ENCODE data around the gene LCN2.
A peak's percentile ranks its signal among the peaks of the same experiment; 100 is the strongest.

LCN2 gene

DNA sequence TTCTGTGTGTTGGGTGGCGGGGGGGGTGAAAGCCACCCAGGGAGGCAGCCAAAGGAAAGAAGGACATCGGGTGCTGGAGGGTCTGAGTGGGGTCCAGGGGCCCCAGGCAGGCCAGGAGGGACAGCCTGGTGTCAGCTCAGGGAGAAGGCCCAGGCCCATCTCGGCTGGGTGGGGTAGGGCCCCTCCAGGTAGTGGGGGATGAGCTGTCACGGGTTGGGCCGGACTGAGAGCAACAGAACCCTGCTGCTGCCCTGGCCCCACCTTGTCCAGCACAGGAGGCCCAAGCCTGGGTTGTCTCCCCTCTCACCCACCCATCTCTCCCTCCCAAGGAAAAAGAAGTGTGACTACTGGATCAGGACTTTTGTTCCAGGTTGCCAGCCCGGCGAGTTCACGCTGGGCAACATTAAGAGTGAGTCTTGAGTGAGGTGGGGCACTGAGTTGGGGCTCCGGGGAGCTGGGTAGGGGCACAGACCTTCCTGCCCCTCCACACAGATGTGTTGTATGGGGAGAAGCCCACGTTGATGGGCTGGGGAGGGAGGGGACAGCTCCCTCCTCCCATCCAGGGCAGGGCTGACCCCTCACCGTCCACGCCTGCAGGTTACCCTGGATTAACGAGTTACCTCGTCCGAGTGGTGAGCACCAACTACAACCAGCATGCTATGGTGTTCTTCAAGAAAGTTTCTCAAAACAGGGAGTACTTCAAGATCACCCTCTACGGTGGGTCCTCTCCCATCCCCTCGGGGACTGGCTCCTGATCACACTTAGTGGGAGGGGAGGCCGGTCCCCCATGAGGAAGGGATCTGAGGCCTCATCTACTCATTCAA is 2.3 kb downstream of the LCN2 start:
- DNase-seq: no peak

DNA sequence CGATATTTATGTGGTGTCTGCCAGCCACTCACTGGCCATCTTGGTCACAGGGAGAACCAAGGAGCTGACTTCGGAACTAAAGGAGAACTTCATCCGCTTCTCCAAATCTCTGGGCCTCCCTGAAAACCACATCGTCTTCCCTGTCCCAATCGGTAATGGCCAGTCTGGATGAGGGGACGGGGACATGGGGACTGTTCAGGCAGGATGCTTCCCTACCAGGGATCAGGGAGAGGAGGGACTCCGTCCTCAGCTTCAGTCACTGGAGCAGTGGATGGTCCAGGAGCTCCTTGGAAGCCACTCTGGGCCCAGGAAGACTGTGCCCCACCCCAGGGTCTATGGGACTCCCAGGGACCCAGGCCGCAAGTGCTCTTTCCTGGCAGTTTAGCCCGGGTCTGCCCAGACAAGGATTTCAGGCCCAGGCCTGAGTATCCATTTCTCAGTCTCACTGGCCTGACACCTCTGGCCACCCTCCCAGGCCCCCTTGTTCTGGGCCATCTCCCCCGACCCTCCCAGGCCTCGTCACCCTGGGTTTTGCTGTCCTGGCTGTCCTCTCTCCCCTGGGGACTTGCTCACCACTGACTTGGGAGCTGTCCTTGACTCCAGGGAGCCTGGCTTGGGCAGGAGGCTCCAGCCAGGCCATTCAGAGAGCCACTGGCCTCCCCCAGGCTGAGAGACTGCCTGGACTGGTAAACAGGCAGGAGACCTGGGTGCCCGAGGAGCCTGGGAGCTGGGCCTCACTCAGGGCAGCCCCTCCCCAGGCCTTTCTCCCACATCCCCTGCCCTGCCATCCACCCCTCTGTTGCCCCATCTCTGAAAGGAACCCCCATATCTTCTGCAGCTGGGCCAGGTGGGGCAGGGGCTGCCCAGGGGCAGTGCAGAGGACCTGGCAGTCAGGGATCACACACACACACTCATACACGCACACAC is 3.1 kb downstream of the LCN2 start:
- DNase-seq: no peak

DNA sequence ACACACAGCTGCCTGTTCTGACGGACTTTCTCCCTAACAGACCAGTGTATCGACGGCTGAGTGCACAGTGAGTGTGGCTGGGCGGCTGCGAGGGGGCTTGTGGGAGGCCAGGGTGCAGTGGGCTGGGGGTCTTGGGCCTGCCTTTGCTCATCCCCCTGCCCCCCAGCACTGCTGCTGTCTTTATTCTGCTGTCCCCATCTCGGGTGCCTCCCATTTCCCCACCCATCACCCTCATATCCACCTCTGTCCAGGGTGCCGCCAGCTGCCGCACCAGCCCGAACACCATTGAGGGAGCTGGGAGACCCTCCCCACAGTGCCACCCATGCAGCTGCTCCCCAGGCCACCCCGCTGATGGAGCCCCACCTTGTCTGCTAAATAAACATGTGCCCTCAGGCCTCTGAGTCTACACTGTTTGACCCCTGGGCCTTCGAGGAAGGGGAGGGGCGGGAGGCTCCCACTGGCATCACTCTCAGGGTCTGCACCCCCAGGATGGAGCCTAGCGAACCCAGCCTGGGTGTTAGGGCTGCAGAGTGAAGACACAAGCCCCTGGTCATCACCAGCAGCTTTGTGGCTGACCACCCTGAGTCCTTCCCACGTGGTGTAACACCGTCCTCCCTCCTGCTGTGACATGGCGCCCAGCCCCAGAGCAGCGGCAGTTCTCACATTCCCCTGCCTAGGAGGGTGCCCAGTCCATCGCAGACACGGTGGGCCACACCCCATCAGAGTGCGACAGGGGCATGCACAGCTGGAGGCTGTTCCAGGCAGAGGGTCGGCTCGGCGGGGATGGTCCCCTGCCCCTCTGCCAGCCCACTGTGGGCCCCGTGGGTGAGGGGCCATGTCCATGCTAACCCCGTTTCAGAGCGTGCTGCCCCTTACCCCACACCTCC is 4.0 kb downstream of the LCN2 start:
- DNase-seq: no peak

DNA sequence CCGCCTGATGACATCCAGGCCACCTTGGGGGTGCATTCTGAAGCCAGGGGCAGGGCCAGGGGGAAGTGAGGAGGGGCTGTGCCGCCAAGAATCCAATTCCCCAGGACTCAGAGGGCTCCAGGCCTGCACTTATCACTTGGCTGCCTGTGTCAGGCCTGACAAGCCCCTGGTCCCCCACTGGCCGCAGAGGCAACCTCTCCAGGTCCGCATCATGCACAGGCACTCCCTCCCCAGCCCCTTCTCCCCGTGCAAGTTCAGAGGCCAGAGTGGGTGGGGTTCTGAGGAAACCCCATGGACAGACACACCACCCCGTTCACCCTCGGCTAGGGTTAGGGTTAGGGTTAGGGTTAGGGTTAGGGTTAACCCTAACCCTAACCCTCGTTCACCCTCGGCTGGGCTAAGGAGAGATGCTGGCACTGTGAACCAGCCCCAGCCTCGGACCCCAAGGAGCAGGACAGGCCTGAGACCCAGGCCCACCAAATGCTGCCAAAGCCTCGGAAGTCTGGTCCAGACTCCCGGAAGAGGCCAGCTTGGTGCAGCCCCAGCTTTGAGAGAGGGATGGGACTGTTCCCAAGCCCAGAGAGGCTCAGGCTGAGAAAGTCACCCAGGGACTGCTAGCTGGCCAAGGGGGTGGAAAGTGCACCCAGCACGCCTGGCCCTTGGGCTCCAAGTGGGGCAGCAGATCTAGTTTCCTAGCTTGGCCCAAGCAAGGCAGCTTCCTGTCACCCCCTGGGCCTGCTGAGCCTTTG is 4.9 kb downstream of the LCN2 start:
- no peak for DNase-seq

DNA sequence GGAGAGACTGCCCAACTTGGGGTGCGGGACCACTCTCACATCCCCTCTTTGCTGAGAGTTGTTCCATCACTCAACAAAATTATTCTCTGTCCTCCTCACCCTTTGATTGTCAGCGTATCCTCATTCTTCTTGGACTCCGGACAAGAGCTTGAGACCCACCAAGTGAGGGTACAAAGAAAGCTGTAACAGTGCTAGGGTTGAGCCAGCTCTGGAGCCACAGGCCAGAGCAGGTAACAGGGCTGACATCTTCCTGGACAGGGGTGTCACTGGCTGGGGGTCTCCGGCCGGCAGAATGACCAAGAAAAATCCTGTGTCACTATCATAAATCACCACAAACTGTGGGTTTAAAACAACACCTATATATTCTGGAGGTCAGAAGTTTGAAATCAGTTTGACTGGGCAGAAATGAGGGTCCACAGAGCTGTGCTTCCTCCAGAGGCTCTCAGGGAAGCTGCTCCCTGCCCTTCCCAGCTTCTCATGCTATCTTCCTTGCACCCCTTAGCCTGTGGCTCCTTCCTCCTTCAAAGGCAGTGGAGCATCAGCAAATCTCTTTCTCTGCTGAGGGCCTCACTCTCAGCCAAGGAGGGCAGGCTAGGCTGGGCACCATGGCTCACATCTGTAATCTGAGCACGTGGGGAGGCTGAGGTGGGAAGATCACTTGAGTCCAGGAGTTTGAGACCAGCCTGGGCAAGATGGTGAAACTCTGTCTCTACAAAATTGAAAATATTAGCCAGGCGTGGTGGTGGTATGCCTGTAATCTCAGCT is 6.7 kb downstream of the LCN2 start:
- DNase-seq: no peak

DNA sequence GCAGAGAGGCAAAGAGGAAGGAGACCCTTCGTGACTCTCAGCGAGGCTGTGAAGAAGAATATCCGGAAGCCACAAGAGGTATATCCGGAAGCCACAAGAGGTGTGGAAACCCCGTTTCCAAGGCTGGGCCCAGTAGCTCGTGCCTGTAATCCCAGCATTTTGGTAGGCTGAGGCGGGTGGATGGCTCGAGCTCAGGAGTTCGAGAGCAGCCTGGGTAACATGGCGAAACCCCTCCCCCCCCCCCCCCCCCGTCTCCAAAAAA is 10.2 kb downstream of the LCN2 start:
- peak; percentile 66 for DNase-seq

DNA sequence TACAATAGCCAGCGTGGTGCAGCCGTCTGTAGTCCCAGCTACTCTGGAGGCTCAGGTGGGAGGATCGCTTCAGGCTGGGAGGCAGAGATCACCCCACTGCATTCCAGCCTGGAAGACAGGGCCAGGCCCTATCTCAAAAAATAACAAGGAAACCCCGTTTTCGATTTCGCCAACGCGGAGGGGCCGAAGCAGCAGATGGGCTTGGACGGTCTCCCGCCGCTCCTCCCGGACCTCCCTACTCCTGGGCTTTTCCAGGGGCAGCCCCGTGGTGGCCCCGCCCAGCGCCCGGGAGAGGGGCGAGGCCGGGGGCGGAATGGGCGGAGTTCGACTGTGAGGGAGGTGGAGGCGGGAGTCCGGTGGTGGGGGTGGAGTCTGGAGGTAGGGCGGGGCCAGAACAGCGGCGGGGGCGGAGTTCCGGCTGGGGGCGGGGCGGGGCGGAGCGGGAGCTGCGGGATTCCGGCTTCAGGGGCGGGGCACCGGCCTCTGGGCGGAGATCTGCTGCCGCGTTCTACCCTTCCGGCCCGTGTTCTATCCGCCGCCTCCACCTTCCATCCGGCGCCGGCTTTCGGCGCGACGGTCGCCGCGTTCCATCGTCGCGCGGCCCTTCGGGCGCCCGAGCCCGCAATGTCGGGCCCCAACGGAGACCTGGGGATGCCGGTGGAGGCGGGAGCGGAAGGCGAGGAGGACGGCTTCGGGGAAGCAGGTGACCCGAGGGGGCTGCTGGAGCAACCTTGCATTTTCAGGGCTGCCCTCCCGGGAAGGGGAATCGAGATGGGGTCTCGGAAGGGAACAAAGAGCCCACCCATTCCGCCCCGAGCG is 10.7 kb downstream of the LCN2 start, which contains the start of gene BBLN:
Gene BBLN (plus strand): TSS at position 482 of the 819 bp plus-strand sequence. CDS start 143 bp downstream, at position 625.
- DNase-seq: peak; percentile 97

DNA sequence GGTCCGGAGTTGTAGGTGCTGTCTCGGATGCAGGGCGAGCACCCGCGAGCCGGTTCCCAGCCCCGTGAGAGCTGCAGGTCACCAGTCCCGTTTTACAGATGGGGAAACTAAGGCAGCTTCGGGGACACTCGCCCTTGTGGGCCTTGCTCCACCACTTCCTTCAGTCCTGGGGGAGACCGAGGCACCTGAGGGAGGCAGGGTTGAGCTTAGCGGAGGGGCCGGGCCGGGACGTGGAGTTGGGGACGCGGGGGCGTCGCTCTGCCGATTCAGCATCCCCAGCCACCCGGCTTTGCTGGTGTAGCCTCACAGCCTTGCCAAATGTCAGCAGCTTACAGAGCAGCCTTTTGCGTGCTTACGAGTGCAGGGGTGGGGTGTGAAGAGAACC is 11.3 kb downstream of the LCN2 start:
- peak; percentile 80 for DNase-seq

DNA sequence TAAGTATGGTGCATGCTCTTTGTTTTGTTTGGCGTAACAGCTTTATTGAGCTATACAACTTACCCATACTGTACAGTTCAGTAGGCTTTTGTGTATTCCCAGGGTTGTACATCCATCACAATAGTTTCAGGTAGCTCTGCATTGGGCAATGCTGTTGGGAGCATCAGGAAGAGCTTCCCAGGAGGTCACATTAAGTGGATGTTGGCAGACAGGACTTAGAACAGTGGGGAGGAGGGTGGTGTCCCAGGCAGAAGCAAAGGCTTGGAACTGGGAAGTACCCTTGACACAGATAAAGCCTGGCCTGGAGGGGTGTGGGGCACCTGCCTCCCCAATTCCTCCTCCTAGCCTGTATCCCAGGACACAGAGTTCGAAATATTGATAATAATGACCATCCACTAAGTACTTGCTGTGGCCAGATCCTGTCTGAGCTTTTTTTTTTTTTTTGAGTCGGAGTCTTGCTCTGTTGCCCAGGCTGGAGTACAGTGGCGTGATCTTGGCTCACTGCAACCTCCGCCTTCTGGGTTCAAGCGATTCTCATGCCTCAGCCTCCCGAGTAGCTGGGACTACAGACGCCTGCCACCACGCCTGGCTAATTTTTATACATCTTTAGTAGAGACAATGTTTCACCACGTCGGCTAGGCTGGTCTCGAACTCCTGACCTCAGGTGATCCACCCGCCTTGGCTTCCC is 12.1 kb downstream of the LCN2 start:
- DNase-seq: no peak

DNA sequence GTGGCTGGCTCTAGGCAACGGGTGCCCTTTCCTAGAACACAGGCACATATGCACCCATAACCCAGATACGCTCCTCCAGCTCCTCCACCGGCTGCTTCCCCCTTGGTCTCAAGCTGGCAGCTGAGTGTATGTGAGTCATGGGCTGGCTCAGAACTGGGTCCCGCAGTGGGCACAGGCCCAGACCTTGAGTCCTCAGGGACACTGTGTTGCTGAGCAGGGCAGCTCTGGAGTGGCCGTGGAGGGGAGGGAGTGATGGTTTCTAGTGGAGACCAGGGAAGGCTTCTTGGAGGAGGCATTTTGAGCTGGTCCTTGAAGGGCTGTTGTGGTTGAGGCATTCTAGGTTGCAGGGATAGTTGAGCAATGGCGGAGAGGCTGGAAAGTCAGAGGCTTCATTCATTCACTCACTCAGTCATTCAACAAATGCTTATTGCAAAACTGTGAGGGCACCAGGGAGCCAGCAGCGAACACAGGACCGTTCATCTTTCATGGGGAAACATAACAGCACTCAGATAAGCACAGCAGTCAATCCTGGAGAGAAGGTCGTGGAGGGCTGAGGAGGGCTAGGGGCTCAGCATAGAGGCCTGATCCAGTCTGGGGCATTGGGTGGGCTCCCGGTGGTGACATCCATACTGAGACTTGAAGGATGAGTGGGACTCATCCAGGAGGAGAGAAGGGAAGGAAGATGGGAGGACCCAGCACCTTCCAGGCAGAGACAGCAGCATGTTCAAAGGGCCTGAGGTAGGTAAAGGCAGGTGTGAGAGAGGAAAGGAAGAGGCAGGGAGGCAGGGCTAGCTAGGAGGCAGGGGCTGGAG is 13.2 kb downstream of the LCN2 start:
- DNase-seq: no peak

DNA sequence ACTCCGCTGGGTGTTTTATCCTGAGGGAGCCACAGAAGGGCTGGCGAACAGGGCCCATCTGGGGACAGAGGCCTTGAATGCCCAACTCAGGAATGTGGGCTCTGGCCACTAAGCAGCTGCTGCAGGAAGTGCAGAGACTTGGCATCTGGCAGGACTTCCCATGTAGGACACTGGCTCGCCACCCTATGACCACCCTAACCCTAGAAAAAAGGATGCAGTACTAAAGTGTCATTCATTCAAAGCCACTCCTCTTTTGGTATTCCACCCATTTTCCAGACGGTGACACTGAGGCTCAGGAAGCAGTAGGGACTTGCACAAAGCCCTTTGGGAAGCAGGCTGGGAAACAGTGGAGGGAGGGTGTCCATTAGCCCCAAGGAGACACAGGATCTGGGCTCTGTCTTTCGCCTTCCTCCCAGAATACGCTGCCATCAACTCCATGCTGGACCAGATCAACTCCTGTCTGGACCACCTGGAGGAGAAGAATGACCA is 13.8 kb downstream of the LCN2 start:
- DNase-seq: no peak

DNA sequence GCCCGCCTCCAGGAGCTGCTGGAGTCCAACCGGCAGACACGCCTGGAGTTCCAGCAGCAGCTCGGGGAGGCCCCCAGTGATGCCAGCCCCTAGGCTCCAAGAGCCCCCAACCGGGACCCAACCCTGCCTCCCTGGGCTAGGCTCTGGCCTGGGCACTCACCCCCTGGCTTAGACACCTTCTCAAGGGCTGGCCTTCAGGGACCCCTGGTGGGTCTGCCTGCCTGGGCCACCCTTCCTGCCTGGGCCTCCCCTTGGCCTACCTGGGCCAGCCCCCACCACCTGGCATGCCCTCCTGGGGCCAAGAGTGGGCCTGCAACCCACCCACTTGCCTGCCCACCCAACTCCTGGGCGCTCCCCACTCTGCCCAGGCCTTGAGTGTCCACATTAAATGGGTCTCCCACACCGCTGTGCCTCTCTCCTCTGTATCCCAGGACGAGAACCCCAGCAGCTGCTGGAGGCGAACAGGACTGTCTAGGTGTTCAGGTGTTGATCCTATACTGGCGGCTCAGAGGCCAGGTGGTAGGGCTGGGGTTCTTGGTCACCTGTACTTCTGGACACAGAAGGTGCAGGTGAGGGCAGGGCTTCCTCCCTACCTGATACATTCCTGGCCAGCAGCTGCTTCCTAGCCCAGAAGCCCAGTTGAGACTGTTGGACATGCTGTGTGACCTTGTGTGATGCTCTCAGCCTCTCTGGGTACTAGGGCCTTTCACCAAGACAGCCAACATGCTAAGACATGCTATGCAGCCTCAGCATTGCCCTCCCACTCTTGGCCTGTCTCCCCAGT is 14.5 kb downstream of the LCN2 start:
- no peak for DNase-seq

DNA sequence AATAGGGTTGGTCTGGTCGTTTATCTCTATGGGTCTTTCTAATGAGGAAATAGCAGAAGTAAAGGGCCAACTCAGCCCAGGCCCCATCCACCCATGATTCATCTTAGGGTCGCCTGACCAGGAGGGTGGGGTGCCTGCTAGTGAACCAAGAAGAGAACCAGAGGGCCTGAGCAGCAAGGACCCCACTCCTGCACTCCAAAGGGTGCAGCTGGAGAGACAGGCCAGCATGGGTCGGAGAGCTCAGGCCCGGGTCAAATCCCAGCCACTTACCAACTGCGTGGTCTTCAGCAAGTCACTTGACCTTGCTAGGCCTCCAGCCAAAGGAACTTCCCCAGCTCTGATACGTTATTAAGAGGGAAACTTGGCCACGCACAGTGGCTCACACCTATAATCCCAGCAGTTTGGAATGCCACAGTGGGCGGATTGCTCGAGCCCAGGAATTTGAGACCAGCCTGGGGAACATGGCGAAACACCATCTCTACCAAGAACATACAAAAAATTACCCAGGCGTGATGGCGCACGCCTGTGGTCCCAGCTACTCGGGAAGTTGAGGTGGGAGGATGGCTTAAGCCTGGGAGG is 15.1 kb downstream of the LCN2 start:
- DNase-seq: no peak

DNA sequence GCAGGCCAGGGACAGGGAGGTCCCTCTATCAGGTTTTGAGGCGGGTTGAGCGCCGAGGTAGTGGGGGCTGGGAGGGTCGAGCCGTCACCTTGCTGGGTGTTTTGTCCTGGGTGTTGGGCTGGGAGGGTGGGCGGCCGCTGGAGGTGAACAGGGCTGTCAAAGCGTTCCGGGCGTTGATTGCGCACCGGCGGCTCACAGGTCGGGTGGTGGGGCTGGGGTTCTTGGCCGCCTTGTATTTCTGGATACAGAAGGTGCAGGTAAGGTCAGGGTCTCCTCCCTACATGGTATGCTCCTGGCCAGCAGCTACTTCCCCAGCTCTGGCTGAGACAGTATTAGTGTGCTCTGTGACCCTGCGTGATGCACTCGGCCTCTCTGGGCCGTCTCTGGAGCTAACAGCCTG is 16.9 kb downstream of the LCN2 start:
- DNase-seq: no peak

DNA sequence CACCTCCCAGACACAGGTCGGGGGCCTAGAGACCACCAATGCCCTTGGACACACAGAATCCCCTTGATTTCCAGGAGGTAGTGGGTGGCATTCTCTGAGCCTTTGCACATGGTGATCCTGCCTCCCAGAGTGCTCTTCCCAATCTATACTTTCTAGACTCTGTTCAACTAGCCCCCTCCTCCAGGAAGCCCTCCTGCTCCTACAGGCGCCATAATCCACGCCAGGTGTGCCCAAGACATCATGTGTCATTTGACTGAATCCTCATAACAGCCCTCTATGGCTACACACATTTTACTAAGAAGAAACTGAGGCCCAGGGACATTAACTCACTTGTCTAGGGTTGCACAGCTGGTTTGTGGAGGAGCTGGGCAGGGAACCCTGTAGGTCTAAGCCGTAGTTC is 18.0 kb downstream of the LCN2 start:
- DNase-seq: no peak

DNA sequence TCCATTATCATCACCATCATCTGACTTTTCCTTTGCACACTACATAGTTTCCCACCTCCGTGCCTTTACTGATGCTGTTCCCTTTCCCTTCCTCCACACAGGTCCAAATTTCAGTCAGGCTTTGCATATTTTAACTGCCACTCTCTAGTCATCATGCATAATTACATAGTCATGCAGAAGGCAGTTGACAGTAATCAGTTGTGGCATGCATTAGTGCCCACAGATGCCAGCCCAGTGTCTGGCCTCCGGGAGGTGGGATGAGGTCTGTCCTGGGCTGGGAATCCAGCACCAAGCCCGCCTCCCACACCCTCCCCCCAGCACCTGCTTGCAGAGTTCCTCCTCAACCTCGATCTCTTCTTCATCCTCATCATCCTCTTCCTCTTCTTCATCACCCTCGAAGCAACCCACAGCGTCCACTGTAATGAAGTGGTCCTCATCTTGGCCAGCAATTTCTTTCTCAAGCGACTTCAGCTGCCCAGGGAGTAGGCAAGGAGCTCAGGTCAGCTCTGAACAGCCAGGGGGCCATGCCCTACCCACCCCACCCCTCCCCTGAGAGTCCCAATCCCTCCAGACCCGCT is 19.6 kb downstream of the LCN2 start:
- DNase-seq: no peak

DNA sequence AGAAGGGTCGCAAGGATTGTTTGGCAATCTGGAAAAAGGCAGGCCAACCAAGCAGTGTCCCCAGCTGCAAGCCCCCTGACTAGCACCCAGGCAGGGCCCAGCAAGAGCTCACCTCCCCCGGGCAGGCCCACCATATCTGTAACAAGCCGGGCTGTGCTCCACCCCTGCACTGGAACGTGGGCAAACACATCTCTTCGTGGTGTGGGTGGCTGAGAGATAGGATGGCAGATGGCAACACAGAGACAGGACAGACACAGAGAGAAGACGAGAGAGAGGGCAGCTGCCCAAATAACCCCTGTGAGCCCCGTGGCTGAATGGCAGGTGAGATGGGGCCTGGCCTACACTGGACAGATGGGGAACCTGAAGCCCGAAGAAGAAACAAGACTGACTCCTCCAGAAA is 20.2 kb downstream of the LCN2 start:
- DNase-seq: no peak

Data from activated CD8-positive, alpha-beta memory T cell treated with anti-CD3 and anti-CD28 coated beads, Interleukin-2, amount 50 U/mL, for 48 hours (primary cell).